Fibroblast of lung (primary cell): ENCODE data around the gene ATG7.

Experiments used
- EZH2 ChIP-seq: IDR thresholded peaks from 2 replicates; pipeline ENCODE4 v1.5.1; 2012; ENCODE audit warnings: low read length, control low read depth, mild to moderate bottlenecking; ENCODE audit errors: missing control alignments
- TF ChIP-seq, protein P1 (sequence below), 2 donors: IDR thresholded peaks in 1 of 2; conservative IDR thresholded peaks in 1 of 2; 1 replicate in 1 of 2; 2 replicates in 1 of 2; pipeline ENCODE4 v1.5.1; 2011 to 2012; ENCODE audit warnings: low read length in 2 of 2, control low read depth in 1 of 2, inconsistent platforms in 1 of 2, low read depth in 1 of 2, mild to moderate bottlenecking in 1 of 2

DNA sequence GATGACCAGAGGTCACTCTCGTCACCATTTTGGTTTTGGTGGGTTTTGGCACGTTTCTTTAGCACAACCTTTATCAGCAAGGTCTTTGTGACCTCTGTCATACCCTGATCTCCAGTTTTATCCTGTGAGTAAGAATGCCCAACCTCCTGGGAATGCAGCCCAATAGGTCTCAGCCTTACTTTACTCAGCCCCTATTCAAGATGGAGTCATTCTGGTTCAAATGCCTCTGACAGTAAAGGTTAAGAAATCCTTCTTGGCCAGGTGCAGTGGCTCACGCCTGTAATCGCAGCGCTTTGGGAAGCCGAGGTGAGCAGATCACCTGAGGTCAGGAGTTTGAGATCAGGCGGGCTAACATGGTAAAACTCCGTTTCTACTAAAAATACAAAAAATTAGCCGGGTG is 3.2 kb upstream of the ATG7 start:
- TF ChIP-seq, protein P1, sequence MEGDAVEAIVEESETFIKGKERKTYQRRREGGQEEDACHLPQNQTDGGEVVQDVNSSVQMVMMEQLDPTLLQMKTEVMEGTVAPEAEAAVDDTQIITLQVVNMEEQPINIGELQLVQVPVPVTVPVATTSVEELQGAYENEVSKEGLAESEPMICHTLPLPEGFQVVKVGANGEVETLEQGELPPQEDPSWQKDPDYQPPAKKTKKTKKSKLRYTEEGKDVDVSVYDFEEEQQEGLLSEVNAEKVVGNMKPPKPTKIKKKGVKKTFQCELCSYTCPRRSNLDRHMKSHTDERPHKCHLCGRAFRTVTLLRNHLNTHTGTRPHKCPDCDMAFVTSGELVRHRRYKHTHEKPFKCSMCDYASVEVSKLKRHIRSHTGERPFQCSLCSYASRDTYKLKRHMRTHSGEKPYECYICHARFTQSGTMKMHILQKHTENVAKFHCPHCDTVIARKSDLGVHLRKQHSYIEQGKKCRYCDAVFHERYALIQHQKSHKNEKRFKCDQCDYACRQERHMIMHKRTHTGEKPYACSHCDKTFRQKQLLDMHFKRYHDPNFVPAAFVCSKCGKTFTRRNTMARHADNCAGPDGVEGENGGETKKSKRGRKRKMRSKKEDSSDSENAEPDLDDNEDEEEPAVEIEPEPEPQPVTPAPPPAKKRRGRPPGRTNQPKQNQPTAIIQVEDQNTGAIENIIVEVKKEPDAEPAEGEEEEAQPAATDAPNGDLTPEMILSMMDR (conservative IDR thresholded peaks at IDR 0.05 in 1 of 2, IDR thresholded peaks at IDR 0.05 in 1 of 2; ENCODE audit: low read depth in 1 of 2, low read length in 2 of 2): no peak
- TF ChIP-seq EZH2: no peak
